HG02571 (cell line): ENCODE measurements around the gene SCLY.

Experiments used
- ATAC-seq: cut with Tn5 transposase; IDR thresholded peaks from one replicate; pipeline ENCODE4 v1.9.1; 2021; ENCODE audit warnings: mild to moderate bottlenecking, moderate library complexity; ENCODE audit not compliant: unreplicated experiment

Gene SCLY

GRCh38 chr2:238136820-238137537 lies 76.2 kb downstream of the SCLY start:
- no peak for ATAC-seq

- ATAC-seq: no peak
Measured at GRCh38 chr2:238137885-238138284, 77.1 kb downstream of the SCLY start.

- no peak for ATAC-seq
Measured at GRCh38 chr2:238138331-238139195, 77.8 kb downstream of the SCLY start, which contains the start of gene KLHL30. Gene KLHL30, plus strand, starts transcription at chr2:238138668. Its CDS starts 2,087 bp downstream, at chr2:238140755.

- ATAC-seq: no peak
Measured at GRCh38 chr2:238139196-238140039, 78.6 kb downstream of the SCLY start.

DNA sequence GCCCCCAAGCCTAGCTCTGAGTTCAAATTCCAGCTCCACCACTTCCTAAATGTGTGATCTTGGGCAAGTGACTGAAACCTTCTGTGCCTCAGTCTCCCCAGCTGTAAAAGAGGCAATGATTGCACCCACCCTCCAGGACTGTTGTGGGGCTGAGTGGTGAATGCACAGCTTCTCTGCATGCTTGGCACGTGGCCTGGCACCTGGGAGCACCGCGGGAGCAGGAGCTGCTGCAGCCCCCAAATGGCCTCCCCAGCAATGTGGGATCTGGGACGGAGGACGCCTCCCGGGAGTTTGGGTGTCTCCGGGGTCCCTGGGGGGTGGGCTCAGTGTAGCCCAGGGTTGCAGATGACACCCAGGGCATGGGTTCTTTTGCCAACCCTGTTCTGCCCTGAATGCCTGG lies 79.2 kb downstream of the SCLY start:
- no peak for ATAC-seq

DNA sequence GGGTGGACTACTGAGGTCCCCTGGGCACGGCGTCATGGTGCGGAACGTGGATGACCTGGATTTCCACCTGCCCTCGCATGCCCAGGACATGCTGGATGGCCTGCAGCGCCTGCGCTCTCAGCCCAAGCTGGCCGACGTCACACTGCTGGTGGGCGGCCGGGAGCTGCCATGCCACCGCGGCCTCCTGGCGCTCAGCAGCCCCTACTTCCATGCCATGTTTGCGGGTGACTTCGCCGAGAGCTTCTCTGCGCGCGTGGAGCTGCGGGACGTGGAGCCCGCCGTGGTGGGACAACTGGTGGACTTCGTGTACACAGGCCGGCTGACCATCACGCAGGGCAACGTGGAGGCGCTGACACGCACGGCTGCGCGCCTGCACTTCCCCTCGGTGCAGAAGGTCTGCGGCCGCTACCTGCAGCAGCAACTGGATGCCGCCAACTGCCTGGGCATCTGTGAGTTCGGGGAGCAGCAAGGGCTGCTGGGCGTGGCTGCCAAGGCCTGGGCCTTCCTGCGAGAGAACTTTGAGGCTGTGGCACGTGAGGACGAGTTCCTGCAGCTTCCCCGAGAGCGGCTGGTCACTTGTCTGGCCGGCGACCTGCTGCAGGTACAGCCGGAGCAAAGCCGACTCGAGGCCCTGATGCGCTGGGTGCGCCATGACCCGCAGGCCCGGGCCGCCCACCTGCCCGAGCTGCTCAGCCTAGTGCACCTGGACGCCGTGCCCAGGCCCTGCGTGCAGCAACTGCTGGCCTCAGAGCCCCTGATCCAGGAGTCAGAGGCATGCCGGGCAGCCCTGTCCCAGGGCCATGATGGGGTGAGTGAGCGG lies 80.1 kb downstream of the SCLY start:
- no peak for ATAC-seq

GRCh38 chr2:238141541-238142318 lies 80.9 kb downstream of the SCLY start:
- no peak for ATAC-seq

GRCh38 chr2:238142382-238143205 lies 81.8 kb downstream of the SCLY start:
- ATAC-seq: no peak

DNA sequence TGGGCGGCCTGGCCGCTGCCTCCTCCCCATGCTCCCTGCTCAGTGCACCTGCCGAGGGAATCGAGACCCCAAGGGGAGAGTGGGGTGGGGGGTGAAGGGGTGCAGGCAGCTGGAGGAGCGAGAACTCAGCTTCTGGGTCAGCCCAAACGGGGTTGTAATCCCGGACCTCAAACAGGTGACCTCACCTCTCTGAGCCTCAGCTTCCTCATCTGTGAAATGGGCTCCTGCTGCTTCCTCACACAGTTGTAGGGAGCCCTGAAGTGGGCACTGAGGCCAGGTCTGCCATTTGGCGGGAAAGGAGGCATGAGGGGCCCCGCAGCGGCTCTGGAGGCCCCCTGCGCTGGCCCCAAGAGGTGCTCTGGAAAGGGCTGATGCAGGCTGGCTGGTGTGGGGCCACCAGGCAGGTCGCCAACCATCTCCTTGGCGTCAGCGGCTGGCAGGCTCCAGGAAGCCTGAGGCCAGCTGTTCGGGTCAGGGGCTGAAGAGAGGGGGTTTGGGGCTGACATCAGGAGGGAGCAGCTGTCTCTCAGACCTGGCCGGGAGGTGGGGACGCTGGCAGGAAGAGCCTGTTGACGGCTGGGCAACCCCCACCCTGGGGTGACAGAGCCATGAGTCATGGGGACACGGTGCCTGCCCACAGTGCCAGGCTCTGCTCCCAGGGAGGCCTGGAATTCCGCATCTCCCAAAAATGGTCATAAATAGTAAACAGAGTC lies 82.6 kb downstream of the SCLY start:
- no peak for ATAC-seq

DNA sequence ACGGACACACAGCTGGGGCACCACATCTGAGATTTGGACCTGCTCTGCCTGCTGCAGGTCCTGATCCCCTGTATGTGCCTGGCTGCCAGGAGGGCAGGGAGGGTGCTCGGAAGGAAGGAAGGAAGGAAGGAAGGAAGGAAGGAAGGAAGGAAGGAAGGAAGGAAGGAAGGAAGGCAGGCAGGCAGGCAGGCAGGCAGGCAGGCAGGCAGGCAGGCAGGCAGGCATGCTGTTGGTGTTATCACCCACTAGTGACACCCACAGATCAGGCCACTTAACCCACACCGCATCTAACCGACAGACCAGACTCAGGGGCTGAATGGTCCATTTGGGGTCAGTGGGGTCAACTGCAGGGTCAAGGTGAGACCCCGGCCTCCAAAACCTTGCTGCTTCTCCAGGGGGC lies 83.5 kb downstream of the SCLY start:
- ATAC-seq: no peak

- ATAC-seq: no peak
Measured at GRCh38 chr2:238145046-238145445, 84.2 kb downstream of the SCLY start.

DNA sequence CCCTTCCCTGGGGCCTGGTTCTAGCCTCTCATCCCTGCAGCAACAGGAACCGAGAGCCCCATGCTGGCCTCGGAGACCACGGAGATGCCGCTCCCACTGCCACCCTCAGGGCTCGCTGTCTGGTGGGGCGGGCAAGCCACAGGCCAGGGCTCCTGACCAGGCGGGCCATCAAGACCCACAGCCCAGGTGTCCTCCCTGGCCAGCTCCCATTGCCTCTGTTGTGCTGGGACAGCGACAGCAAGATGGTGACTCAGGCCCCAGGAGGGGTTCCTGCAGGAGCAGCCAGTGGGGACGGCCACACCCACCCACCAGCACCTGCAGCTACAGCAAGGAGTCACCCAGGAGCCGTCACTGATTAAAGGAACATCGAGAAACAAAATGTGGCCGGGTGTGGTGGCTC lies 85.0 kb downstream of the SCLY start:
- no peak for ATAC-seq

DNA sequence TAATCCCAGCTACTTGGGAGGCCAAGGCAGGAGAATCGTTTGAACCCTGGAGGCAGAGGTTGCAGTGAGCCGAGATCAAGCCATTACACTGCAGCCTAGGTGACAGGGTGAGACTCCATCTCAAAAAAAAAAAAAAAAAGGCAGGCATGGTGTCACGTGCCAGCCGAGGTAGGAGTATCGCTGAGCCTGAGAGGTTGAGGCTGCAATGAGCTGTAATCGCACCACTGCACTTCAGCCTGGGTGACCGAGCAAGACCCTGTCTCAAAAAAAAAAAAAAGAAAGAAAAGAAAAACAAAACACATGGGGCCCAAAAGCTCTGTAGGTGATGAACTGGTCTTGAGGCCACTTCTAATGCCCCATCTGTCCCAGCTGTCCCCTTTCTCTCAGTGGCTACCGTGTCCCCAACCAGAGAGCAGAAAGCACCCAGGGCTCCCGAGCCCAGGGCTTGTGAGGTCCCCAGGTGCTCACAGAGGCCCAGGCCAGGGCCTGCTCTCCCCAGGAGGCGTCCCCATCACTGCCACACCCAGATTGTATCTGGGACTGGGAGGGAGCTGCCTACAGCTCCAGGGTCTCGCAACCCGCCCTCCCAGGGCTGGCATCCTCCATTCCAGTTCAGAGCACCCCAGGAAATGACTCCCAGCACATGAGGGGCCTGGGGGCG lies 86.2 kb downstream of the SCLY start:
- ATAC-seq: no peak

GRCh38 chr2:238148981-238149380 lies 88.2 kb downstream of the SCLY start:
- ATAC-seq: no peak
